K562 (cell line): Measurements from ENCODE around the gene MIB2. TPM values are rescaled to one million over a fixed set of nuclear protein-coding genes. Genes with fewer than 3 reads are reported as not detected.

Experiments used
- ATAC-seq: fragments of 200-7000 bp; cut with Tn5 transposase; 3 replicates; pipeline ENCODE4 v1.9.1; 2020; ENCODE audit warnings: moderate library complexity
- BruUV-seq: library from RNA; stranded (reverse); fragments of 400-500 nt; replicated peaks from 2 replicates; lab custom pipeline; 2021; lab: Mats Ljungman, UMichigan
- CTCF ChIA-PET: fragments of 300-600 bp; formaldehyde crosslinking; extraction: SDS; loops from one replicate; lab custom pipeline; 2021; ENCODE audit warnings: low intra/inter-chr PET ratio; lab: Yijun Ruan, JAX
- POLR2A ChIA-PET: fragments of 300-600, 350-650 bp; sonication (Branson Sonifier 250); formaldehyde crosslinking; extraction: SDS; loops from one replicate; lab custom pipeline; 2021; ENCODE audit warnings: antibody characterized with exemption, inconsistent platforms; lab: Yijun Ruan, JAX
- DNase-seq, 4 experiments: peaks; one replicate each; pipeline versions ENCODE4 v3.0.0 to v3.0.0-alpha.2; 2011 to 2018; ENCODE audit warnings: low spot score in 3 of 4, mixed read lengths in 3 of 4; ENCODE audit errors: extremely low read depth in 1 of 4
- FAIRE-seq: peaks from 2 replicates; lab custom pipeline; 2011; peaks lifted over from hg19 to GRCh38; lab: Jason Lieb, UNC
- H2AFZ ChIP-seq: 2 replicates; pipeline ENCODE4 v1.6.0; 2011; ENCODE audit warnings: low read depth, low read length, control low read depth, inconsistent platforms
- H3K27ac ChIP-seq: fragments of 200-600 bp; 3 replicates; pipeline ENCODE4 v1.8.0; 2011; ENCODE audit warnings: low read depth, mild to moderate bottlenecking, control low read depth, inconsistent platforms, low read length, moderate library complexity, mixed read lengths; ENCODE audit errors: extremely low read depth
- H3K27me3 ChIP-seq, 2 experiments: fragments of 300-600 bp in 1 of 2; 2 replicates in 1 of 2; 3 replicates in 1 of 2; pipeline versions ENCODE4 v1.6.0 to v1.8.0; 2011; ENCODE audit warnings: inconsistent platforms in 2 of 2, low read length in 2 of 2, mild to moderate bottlenecking in 1 of 2, mixed read lengths in 1 of 2, moderate library complexity in 1 of 2; ENCODE audit not compliant: control insufficient read depth in 2 of 2, insufficient read depth in 2 of 2
- H3K36me3 ChIP-seq: fragments of 300-600 bp; 3 replicates; pipeline ENCODE4 v1.8.0; 2011; ENCODE audit warnings: mild to moderate bottlenecking, low read length, inconsistent platforms; ENCODE audit not compliant: control insufficient read depth, insufficient read depth
- H3K4me1 ChIP-seq, 2 experiments: fragments of 200-600 bp in 1 of 2; replicated peaks in 1 of 2; 2 replicates in 1 of 2; 3 replicates in 1 of 2; pipeline versions ENCODE4 v1.5.1 to v1.8.0; 2011; ENCODE audit warnings: inconsistent platforms in 2 of 2, low read length in 2 of 2, mild to moderate bottlenecking in 1 of 2, mixed read lengths in 1 of 2, moderate library complexity in 1 of 2; ENCODE audit not compliant: control insufficient read depth in 2 of 2, insufficient read depth in 2 of 2
- H3K4me2 ChIP-seq: 2 replicates; pipeline ENCODE4 v1.6.1; 2011; ENCODE audit warnings: low read length, control low read depth, inconsistent platforms, mixed read lengths; ENCODE audit not compliant: insufficient read depth
- H3K4me3 ChIP-seq: fragments of 200-600 bp; sonication (generic), shearing (Covaris generic); 2 replicates; pipeline ENCODE4 v1.5.1; 2016; ENCODE audit warnings: control low read depth, inconsistent platforms
- H3K79me2 ChIP-seq: fragments of 200-600 bp; 3 replicates; pipeline ENCODE4 v1.8.0; 2011; ENCODE audit warnings: low read length, inconsistent platforms; ENCODE audit not compliant: control insufficient read depth, insufficient read depth
- H3K9ac ChIP-seq, 2 experiments: 2 replicates each; pipeline versions ENCODE4 v1.6.0 to v1.6.1; 2011; ENCODE audit warnings: low read depth in 2 of 2, low read length in 2 of 2, control low read depth in 1 of 2, inconsistent platforms in 1 of 2, mild to moderate bottlenecking in 1 of 2, mixed read lengths in 1 of 2; ENCODE audit not compliant: insufficient read depth in 1 of 2
- H3K9me1 ChIP-seq: one replicate; pipeline ENCODE4 v1.6.0; 2011; ENCODE audit warnings: inconsistent platforms, mild to moderate bottlenecking, low read length, moderate library complexity; ENCODE audit not compliant: control insufficient read depth, insufficient read depth
- H3K9me3 ChIP-seq: replicated peaks from 2 replicates; pipeline ENCODE4 v1.5.1; 2011; ENCODE audit warnings: low read depth, low read length, inconsistent platforms; ENCODE audit not compliant: control insufficient read depth, insufficient read depth
- H4K20me1 ChIP-seq: replicated peaks from 2 replicates; pipeline ENCODE4 v1.6.1; 2011; ENCODE audit warnings: low read length, inconsistent platforms, mixed read lengths; ENCODE audit not compliant: control insufficient read depth, insufficient read depth
- BDP1 ChIP-seq: IDR thresholded peaks from 3 replicates; pipeline ENCODE4 v1.6.1; 2011; ENCODE audit not compliant: insufficient read length, insufficient read depth
- BMI1 ChIP-seq: fragments of 150-350 bp; IDR thresholded peaks from 2 replicates; pipeline ENCODE4 v1.6.1; 2014; ENCODE audit warnings: low read length
- CBFB ChIP-seq: sonication (generic); formaldehyde crosslinking; IDR thresholded peaks from 2 replicates; pipeline ENCODE4 v1.4.0; 2020; ENCODE audit warnings: mild to moderate bottlenecking, missing genetic modification reagents
- CHD1 ChIP-seq: fragments of 200-600 bp; sonication (generic); IDR thresholded peaks from one replicate; pipeline ENCODE4 v1.6.1; 2012; ENCODE audit warnings: mild to moderate bottlenecking, moderate library complexity, low read length, inconsistent platforms
- EP400 ChIP-seq: fragments of 450-650 bp; IDR thresholded peaks from 2 replicates; pipeline ENCODE4 v1.6.1; 2017; ENCODE audit warnings: antibody characterized with exemption, mild to moderate bottlenecking, moderate library complexity
- MED1 ChIP-seq: sonication (generic); formaldehyde crosslinking; IDR thresholded peaks from 2 replicates; pipeline ENCODE4 v1.8.1; 2023; ENCODE audit warnings: missing genetic modification reagents, borderline replicate concordance
- OTX1 ChIP-seq: fragments of 450-650 bp; formaldehyde crosslinking; IDR thresholded peaks from 2 replicates; pipeline ENCODE4 v1.4.0; 2022; ENCODE audit warnings: mild to moderate bottlenecking
- PHB ChIP-seq: fragments of 250-450 bp; sonication (Bioruptor Pico); IDR thresholded peaks from 2 replicates; pipeline ENCODE4 v1.5.0; 2021
- POLR2A ChIP-seq: fragments of 450-650 bp; conservative IDR thresholded peaks from 2 replicates; pipeline ENCODE4 v1.6.1; 2016
- POLR2H ChIP-seq: IDR thresholded peaks from 2 replicates; pipeline ENCODE4 v1.6.1; 2016; ENCODE audit warnings: missing genetic modification characterization, low read depth, mild to moderate bottlenecking, control low read depth, missing compliant biosample characterization, moderate library complexity
- ZBTB2 ChIP-seq: fragments of 450-650 bp; IDR thresholded peaks from 2 replicates; pipeline ENCODE4 v1.6.1; 2016; ENCODE audit warnings: antibody characterized with exemption
- ZNF551 ChIP-seq: fragments of 250-450 bp; sonication (Bioruptor Pico); IDR thresholded peaks from 2 replicates; pipeline ENCODE4 v1.5.0; 2021; ENCODE audit warnings: mild to moderate bottlenecking, moderate library complexity
- ZNF696 ChIP-seq: fragments of 250-450 bp; sonication (Bioruptor Pico); conservative IDR thresholded peaks from 2 replicates; pipeline ENCODE4 v1.4.0; 2020; ENCODE audit warnings: mild to moderate bottlenecking, moderate library complexity
- WGBS: fragments of 100-300 bp; shearing (Covaris generic); methylation state at CpG from one replicate; pipeline ENCODE4 v1.1.6; 2016; ENCODE audit warnings: low coverage, mixed read lengths; ENCODE audit not compliant: insufficient coverage; ENCODE audit errors: missing lambda C conversion rate; 5-methylcytosine and 5-hydroxymethylcytosine counted together
- in situ Hi-C: fragments of 300-500 bp; cut with MboI; formaldehyde crosslinking; loops from 4 replicates; pipeline ENCODE4 v1.15.0; 2018; ENCODE audit warnings: inconsistent platforms, mixed read lengths
- intact Hi-C: fragments of 100-400 bp; cut with micrococcal nuclease; formaldehyde crosslinking; loops from 2 replicates; pipeline ENCODE4 v1.14.2; 2022
- polyA plus RNA-seq, 8 experiments: library from polyadenylated mRNA; depleted of rRNA in 4 of 8; stranded (reverse) in 5 of 8; unstranded in 3 of 8; fragments of >200 nt; fragmentation: Nextera tagmentation in 2 of 8; fragmentation: Illumina TruSeq in 1 of 8; extraction: Ambion mirVana in 2 of 8; extraction: Trizol in 1 of 8; gene quantifications; 2 replicates each; pipeline versions ENCODE4 v1.2.1 to v1.2.3, GENCODE V29; 2011 to 2014; ENCODE audit warnings: inconsistent platforms in 1 of 8, missing spikeins in 1 of 8
- total RNA-seq, 7 experiments: library from RNA; depleted of rRNA in 6 of 7; stranded (reverse); fragments of >200 nt in 6 of 7; fragmentation: Illumina TruSeq in 2 of 7; extraction: Trizol in 2 of 7; gene quantifications; 2 replicates each; pipeline versions ENCODE4 v1.2.1 to v1.2.3, GENCODE V29; 2011 to 2021; ENCODE audit warnings: low replicate concordance in 1 of 7
- TF ChIP-seq, protein P1 (sequence below): fragments of 450-650 bp; formaldehyde crosslinking; IDR thresholded peaks from 2 replicates; pipeline ENCODE4 v1.4.0; 2022; ENCODE audit warnings: mild to moderate bottlenecking, moderate library complexity
- TF ChIP-seq, protein P2 (sequence below): fragments of 250-450 bp; sonication (Bioruptor Pico); IDR thresholded peaks from 2 replicates; pipeline ENCODE4 v1.8.0; 2022; ENCODE audit warnings: inconsistent platforms, mild to moderate bottlenecking, moderate library complexity, borderline replicate concordance

MIB2 gene
- total and polyA plus RNA-seq, 9 of the 15 experiments (the other 6 are each of a cell fraction or from before 2014, with no cell fraction given) = 0.04 to 17.0 (median 4.9) TPM; not detected in 1

- TF ChIP-seq ZBTB2 = 0 out of 2 replicates have a peak, but pooled peaks have one; percentile 28
- no peak for TF ChIP-seq ZNF696
- no peak for TF ChIP-seq POLR2H (tag)
- TF ChIP-seq CHD1 = no peak
- no peak for TF ChIP-seq BDP1
- TF ChIP-seq MED1 (CRISPR knock-in tag) = no peak
- no peak for TF ChIP-seq POLR2A
- TF ChIP-seq, all 486 proteins: peak for 3
These were observed 12.9 kb upstream of the MIB2 start (continued) for GRCh38 chr1:1602304-1602967.

DNA sequence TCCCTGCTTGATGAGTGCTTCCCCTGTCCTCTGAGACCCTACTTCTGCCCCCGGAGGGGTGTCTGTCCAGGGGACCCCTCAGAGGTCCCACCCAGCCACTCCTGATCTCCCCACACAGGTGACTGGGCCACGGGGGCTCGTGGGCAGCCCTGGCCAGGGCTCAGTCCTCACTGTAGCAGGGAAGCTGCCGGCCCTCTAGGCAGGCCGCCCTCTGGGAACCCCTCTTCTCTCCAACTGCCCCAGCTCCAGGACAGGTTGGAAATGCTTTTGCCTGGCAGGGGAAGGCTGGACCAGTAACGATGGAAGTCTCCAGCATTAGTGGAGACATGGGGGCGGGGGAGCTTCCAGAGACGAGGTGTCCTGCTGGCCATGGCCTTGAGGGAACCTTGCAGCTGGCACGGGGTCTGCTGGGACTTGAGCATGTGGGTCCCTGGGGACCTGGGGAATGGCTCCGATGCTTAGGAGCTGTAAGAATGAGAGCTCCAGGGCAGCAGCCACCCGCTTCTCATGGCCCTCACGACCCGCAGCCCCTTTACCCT lies 12.3 kb upstream of the MIB2 start:
- no peaks in the 10 kb centered on the region for H3K36me3 ChIP-seq
- 25% methylated on average over 12 of the region's 13 CpGs for WGBS
- ChIA-PET CTCF (no interaction called here), POLR2A (interaction anchor here (0.6 to 5.9 kb wide), 8 partner anchors 12 to 312 kb away, joined by 3 to 61 read pairs (median 4); partner anchors contain the start of gene MIB2)
- peak overlapping the region in 1 of 2 experiments; percentile 11; a peak in 1 of 4 replicates for H3K9ac ChIP-seq
- H3K4me3 ChIP-seq = no peak overlapping the region
- ATAC-seq (peak; percentile 6), DNase-seq (no peak), FAIRE-seq (no peak)
- H3K9me1 ChIP-seq = no peaks in the 10 kb centered on the region
- in situ Hi-C loops (no loop called here), intact Hi-C loops (no loop called here)
- H3K27ac ChIP-seq = no peak overlapping the region
- no peaks in the 10 kb centered on the region; the same call in 2 of the 3 replicates for H3K79me2 ChIP-seq
- no peak overlapping the region for H3K4me2 ChIP-seq
- no peaks in the 10 kb centered on the region for H3K27me3 ChIP-seq
- BruUV-seq = no TSS peak
- no peaks in the 10 kb centered on the region; the same call in 1 of the 2 replicates for H4K20me1 ChIP-seq
- no peaks in the 10 kb centered on the region for H3K9me3 ChIP-seq
- no peak overlapping the region for H2AFZ ChIP-seq
- peaks cover 8 to 86% of the 10 kb centered on the region in 2 experiments; a peak in 4 of 5 replicates for H3K4me1 ChIP-seq
- TF ChIP-seq CBFB (no peak), OTX1 (CRISPR knock-in tag) (no peak), EP400 (no peak), BMI1 (no peak), ZNF551 (CRISPR knock-in tag) (no peak), PHB (CRISPR knock-in tag) (no peak)
- TF ChIP-seq, protein P1, sequence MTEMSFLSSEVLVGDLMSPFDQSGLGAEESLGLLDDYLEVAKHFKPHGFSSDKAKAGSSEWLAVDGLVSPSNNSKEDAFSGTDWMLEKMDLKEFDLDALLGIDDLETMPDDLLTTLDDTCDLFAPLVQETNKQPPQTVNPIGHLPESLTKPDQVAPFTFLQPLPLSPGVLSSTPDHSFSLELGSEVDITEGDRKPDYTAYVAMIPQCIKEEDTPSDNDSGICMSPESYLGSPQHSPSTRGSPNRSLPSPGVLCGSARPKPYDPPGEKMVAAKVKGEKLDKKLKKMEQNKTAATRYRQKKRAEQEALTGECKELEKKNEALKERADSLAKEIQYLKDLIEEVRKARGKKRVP (CRISPR knock-in tag) = no peak
- TF ChIP-seq, protein P2, sequence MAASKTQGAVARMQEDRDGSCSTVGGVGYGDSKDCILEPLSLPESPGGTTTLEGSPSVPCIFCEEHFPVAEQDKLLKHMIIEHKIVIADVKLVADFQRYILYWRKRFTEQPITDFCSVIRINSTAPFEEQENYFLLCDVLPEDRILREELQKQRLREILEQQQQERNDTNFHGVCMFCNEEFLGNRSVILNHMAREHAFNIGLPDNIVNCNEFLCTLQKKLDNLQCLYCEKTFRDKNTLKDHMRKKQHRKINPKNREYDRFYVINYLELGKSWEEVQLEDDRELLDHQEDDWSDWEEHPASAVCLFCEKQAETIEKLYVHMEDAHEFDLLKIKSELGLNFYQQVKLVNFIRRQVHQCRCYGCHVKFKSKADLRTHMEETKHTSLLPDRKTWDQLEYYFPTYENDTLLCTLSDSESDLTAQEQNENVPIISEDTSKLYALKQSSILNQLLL (CRISPR knock-in tag) = no peak
